Activated T-cell treated with anti-CD3 and anti-CD28 coated beads, Interleukin-2, amount 50 U/mL, for 1 hour (primary cell): ENCODE results near the gene MLEC.

ENCODE experiments used
- DNase-seq: peaks from one replicate; pipeline ENCODE4 v3.0.0-alpha.2; 2020

Gene MLEC

GRCh38 chr12:120696626-120697025, 9.7 kb downstream of the MLEC start:
- DNase-seq = no peak

GRCh38 chr12:120697344-120697743, 10.4 kb downstream of the MLEC start:
- DNase-seq = no peak

DNA sequence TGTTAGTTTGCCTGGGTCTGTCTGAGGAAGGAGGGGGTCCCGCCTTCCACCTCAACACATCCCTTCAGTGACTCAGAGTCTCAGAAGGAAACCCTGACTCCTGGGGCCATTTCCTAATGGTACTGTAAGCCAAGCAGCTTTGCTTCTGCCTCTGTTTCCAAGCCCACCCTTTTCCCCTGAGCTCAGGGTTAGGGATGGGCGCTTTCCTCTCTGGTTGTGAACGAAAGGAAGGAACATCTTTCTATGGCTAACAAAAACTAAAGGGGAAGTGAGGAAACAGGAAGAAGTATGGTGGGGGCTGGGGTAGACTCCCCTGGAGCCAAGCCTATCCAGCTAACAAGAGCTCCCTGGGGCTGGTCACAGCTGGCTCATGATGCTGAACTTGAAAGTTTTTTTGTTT, 11.7 kb downstream of the MLEC start:
- no peak for DNase-seq

GRCh38 chr12:120699553-120699952, 12.6 kb downstream of the MLEC start:
- DNase-seq = no peak

GRCh38 chr12:120700886-120701285, 13.9 kb downstream of the MLEC start:
- no peak for DNase-seq

DNA sequence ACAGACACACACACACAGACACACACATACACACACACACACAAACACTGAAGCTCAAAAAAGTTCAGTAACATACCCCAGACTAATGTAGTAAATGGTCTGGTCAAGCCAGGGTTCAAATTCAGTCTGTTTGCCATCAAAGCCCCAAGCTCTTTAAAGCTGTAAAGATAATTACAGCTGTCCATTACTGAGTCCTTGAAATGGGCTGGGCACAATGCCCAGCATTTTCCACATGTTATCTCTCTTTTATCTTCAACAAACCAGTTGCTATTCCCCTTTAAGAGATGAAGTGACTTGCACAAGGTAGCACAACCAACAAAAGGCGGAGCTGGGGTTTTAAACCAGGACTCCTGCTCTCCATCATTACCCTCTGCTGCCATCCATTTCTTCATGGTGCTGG, 15.7 kb downstream of the MLEC start:
- DNase-seq = no peak

DNA sequence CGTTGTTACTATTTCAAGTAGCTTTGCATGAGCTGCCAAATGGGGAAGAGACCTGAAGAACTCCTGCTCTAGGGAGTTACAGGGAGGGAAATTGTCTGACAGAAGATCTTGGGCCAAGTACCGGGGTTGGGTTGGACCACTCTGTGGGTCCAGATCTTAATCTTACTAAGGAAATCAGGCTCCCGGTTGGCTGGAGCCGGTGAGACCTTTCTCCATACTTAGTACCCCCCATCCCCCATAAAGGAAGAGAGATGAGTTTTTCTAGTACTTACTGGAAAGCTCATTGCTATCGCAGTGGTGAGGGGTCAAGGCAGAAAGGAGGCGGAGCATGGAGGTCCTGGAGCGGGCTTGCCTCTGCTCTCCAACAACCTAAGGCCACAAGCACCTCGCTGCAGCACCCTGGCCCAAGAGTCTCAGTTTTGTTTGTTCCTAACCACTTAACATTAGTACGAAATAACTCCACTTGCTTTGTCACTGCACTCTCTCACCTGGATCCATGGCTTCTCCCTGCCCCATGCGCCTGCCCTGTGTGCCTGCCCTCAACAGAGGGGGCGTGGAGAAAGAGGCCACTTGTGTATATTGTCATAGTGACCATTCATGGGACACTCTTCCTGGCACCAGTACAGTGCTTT, 16.5 kb downstream of the MLEC start:
- no peak for DNase-seq

DNA sequence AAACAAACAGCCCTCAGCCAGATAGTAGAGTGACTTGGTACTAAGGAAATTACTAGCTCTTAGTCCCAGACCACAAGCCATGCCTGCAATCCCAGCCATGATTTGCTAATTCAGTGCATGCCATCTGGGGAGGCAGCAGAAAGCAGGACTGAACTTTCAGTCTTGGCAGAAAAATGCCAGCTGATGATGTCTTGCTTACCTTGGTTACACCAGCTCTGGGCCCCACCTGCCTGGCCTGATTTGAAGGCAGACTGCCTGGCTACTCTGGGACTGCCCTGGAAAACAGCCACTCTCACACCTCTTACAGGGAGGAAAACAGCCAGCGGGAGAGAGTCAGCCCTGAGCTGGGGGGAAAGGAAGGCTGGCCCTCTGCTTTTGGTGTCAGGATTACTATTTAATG, 18.7 kb downstream of the MLEC start:
- DNase-seq = no peak

GRCh38 chr12:120706029-120706428, 19.1 kb downstream of the MLEC start:
- DNase-seq = no peak

DNA sequence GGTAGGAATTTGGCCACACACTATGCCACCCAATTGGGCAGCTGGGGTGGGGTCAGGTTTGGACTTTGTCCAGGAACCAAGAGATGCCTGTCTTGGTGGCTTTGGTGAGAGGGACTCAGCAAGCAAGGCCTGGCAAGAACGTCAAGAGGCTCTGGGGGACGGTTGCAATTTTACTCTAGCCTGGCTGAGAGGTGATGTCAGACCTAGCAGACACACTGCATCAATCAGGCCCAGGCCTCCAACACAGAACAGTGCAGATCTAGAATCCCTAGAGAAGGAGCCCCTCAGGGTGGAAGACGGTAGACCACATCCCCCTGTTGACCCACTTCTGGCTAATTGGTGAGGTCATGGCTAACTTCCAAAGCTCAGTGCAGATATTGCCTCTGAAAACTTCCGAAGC, 21.7 kb downstream of the MLEC start:
- no peak for DNase-seq

- DNase-seq = peak; percentile 81
Measured at GRCh38 chr12:120710031-120710804, 23.3 kb downstream of the MLEC start, which contains the start of gene UNC119B. UNC119B (plus strand) TSS chr12:120710458; CDS start chr12:120710475, 17 bp downstream.

DNA sequence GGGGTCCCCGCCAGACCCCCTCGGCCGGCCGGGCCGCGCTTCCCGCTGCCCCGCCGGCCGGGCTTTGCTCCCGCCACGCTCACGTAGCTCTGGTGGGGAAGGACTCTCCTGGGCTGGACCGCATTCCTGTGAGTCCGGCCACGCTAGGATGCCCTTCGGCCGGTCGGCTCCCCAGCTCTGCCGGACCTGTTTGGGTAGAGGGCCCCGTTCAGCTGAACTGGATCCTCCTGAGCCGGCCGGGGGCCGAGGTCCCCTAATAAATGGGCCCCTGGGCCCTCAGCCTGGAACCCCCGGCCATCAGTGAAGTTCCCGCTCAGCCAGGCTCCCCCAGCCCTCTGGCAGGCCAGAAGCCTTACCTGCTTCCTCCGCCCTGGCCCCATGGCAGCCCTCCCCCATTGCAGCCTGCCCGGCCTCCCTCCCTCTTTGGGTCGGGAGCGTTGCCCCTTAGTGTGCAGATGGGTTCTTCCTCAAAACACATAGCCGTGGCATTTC, 23.9 kb downstream of the MLEC start:
- DNase-seq = peak; percentile 39

GRCh38 chr12:120711411-120711810, 24.5 kb downstream of the MLEC start:
- DNase-seq = no peak

DNA sequence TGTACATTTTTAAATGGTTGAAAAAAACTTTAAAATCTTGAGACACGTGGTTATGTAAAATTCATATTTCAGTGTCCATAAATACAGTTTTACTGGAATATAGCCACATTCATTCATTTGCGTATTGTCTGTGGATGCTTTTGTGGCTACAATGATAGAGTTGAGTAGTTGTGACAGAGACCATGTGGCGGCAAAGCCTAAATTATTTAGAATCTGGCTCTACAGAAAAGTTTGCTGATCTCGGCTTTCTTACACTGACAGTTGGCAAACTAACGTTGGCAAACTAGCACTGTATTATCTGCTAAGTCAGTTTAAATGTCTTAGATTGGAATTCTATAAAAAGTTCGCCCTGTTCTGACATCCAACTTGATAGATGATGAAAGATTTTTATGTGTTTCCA, 25.7 kb downstream of the MLEC start:
- DNase-seq = no peak

DNA sequence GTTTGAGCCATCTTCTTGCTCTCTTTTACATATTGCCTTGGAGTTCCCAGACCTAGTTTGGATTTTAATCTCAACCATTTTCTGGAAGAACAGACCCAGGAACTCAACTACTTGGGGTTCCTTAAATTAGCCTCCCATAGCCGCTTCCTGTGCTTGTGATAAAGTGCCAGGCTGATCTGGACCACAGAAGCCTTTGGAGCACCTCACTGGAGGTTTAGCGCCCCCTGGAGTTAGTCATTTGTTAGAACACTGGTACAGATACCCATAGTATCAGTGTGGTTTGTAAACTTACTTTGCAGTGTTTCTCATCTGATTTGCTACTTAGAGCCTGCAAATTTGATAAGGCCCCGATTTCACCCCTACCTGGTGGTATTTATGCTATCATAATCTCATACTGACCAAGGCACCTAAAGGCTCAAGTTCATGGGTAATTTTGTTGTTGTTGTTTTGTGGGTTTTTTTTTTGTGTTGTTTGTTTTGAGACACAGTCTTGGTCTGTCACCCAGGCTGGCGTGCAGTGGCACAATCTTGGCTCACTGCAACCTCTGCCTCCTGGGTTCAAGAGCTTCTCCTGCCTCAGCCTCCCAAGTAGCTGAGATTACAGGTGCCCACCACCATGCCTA, 27.0 kb downstream of the MLEC start:
- peak; percentile 40 for DNase-seq

GRCh38 chr12:120718055-120718454, 31.1 kb downstream of the MLEC start:
- no peak for DNase-seq

GRCh38 chr12:120719072-120719471, 32.1 kb downstream of the MLEC start:
- DNase-seq = no peak

DNA sequence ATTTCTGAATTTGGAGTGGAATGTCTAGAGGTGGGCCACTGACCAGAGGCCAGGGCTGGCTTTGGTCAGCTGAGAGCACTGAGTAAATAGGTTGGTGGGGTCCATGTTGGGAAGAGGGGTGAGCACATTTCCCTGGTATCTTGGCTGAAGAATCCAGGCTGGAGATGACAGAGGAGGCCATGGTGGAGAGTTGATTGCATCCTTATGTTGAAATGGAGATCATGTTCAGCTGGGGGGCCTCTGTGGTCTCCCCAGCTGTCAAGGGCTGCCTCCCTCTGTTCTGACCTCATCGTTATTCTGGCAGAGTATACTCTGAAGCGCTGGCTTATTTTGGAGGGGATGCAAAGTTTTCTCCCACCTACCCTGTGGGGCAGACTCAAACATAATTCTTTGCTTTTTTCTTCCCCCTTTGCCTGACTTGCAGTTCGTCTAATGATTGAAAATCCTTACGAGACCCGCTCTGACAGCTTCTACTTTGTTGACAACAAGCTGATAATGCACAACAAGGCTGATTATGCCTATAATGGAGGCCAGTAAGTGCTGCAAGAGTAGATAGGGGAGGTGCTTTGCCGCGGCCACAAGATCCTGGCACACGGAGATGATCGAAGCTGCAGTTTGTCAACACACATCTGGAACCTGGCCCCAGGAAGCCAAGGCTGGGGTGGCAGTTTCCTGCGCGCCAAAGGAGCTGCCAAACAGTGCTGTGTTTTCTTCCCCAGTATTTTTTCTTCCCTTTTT, 32.7 kb downstream of the MLEC start:
- no peak for DNase-seq

- no peak for DNase-seq
Measured at GRCh38 chr12:120720234-120720986, 33.5 kb downstream of the MLEC start.

DNA sequence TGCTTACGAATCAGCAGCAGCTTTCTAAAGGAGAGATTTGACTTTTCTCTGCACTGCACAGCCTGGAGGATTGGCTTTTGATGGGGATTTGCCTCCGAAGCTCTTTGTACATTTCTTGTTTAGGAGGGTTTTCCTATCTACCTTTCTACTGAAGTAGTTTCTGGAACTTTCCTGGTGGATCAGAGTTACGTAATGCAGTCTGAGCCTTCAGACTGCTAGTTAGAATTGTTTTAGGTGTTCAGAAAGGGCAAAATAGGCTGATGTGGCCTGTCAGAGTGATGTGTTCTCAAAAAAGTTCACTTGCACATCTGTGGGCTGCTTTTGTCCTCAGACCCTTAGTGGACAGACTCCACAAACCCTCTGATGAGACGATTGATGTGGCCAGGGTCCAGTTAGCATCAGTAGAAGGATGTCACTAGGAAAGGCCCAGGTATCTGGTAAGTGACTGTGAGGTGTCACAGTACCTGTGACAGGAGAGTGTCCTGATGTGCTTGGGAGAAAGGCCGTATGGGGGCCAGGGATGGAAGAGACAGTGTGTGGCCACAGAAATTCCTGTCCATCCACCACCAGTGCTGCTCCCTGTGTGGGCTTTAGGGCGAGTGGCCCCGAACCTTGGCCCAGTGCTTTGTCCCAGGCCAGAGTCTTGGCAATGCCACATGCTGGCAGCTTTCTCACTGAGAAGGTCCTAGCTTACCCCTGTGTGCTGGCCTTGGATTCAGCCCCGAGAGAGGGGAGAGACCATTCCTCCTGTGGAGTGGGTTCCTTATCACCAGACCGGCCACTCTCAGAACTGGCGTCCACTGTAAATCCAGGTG, 34.2 kb downstream of the MLEC start:
- DNase-seq = no peak

DNA sequence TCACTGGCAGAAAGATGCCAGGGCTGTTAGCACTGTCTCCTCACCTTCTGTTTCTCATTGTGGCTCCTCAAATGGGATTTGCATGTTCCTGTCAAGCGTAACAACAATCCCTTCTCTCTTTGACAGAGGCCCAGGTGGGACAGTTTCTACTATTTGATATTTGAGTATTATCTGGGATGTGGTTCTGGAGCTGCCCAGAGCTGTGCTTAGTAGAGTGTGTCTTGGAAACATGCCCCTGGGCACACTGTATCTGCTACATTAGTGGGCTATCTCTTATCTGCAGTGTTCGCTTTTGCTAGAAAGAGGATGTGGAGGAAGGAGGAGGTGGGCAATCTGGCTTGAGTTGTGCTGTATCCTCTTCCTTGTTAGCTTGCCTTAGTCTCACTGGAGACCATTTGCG, 34.9 kb downstream of the MLEC start:
- no peak for DNase-seq

GRCh38 chr12:120722784-120723183, 35.8 kb downstream of the MLEC start:
- DNase-seq = no peak
